Mucosa of stomach (tissue), 1 donor: Measurements from ENCODE around the gene HNRNPK.
A peak's percentile ranks its signal among the peaks of the same experiment; 100 is the strongest.

Experiments used
- H3K27me3 ChIP-seq: one replicate; pipeline ENCODE4 v1.7.0; 2013; ENCODE audit warnings: mild to moderate bottlenecking, low read length; ENCODE audit not compliant: control insufficient read depth, insufficient read depth
- H3K36me3 ChIP-seq: one replicate; pipeline ENCODE4 v1.7.0; 2013; ENCODE audit warnings: low read length; ENCODE audit not compliant: control insufficient read depth, insufficient read depth
- H3K4me1 ChIP-seq: one replicate; pipeline ENCODE4 v1.7.0; 2013; ENCODE audit warnings: mild to moderate bottlenecking, low read length; ENCODE audit not compliant: control insufficient read depth, insufficient read depth
- H3K4me3 ChIP-seq: one replicate; pipeline ENCODE4 v1.7.0; 2013; ENCODE audit warnings: low read length
- H3K9ac ChIP-seq: one replicate; pipeline ENCODE4 v1.7.0; 2013; ENCODE audit warnings: mild to moderate bottlenecking, low read length, moderate library complexity
- H3K9me3 ChIP-seq: one replicate; pipeline ENCODE4 v1.7.0; 2013; ENCODE audit warnings: mild to moderate bottlenecking, low read length, moderate library complexity; ENCODE audit not compliant: control insufficient read depth
- donor health status: Pancreatic carcinoma.

Gene HNRNPK

GRCh38 chr9:83972286-83972685 lies 7.7 kb downstream of the HNRNPK start:
- Histone ChIP-seq H3K36me3 (peaks cover 26% of the 10 kb centered on the region), H3K9me3 (no peaks in the 10 kb centered on the region), H3K9ac (no peak overlapping the region), H3K27me3 (no peaks in the 10 kb centered on the region), H3K4me3 (no peak overlapping the region), H3K4me1 (peaks cover 5% of the 10 kb centered on the region)

- no peaks in the 10 kb centered on the region for H3K27me3 ChIP-seq
- H3K4me1 ChIP-seq, result no peaks in the 10 kb centered on the region
- peaks cover 26% of the 10 kb centered on the region for H3K36me3 ChIP-seq
- no peaks in the 10 kb centered on the region for H3K9me3 ChIP-seq
- no peak overlapping the region for H3K4me3 ChIP-seq
- H3K9ac ChIP-seq, result no peak overlapping the region
Observed at GRCh38 chr9:83971485-83971884, 8.5 kb downstream of the HNRNPK start.

GRCh38 chr9:83969602-83970001 lies 10.4 kb downstream of the HNRNPK start:
- Histone ChIP-seq H3K27me3 (no peaks in the 10 kb centered on the region), H3K9ac (no peak overlapping the region), H3K36me3 (peaks cover 19% of the 10 kb centered on the region), H3K4me1 (no peaks in the 10 kb centered on the region), H3K4me3 (no peak overlapping the region), H3K9me3 (no peaks in the 10 kb centered on the region)

GRCh38 chr9:83967073-83967472 lies 12.9 kb downstream of the HNRNPK start:
- H3K36me3 ChIP-seq, result peaks cover 6% of the 10 kb centered on the region
- no peak overlapping the region for H3K4me3 ChIP-seq
- no peaks in the 10 kb centered on the region for H3K27me3 ChIP-seq
- H3K4me1 ChIP-seq, result peaks cover 4% of the 10 kb centered on the region
- no peaks in the 10 kb centered on the region for H3K9me3 ChIP-seq
- H3K9ac ChIP-seq, result no peak overlapping the region

- no peaks in the 10 kb centered on the region for H3K27me3 ChIP-seq
- H3K9ac ChIP-seq, result no peak overlapping the region
- peaks cover 5% of the 10 kb centered on the region for H3K36me3 ChIP-seq
- peaks cover 6% of the 10 kb centered on the region for H3K4me1 ChIP-seq
- no peaks in the 10 kb centered on the region for H3K9me3 ChIP-seq
- H3K4me3 ChIP-seq, result no peak overlapping the region
Observed at GRCh38 chr9:83966209-83966582, 13.8 kb downstream of the HNRNPK start.

GRCh38 chr9:83965350-83966208 lies 14.4 kb downstream of the HNRNPK start:
- H3K9me3 ChIP-seq, result no peaks in the 10 kb centered on the region
- no peak overlapping the region for H3K9ac ChIP-seq
- no peaks in the 10 kb centered on the region for H3K27me3 ChIP-seq
- no peaks in the 10 kb centered on the region for H3K36me3 ChIP-seq
- H3K4me1 ChIP-seq, result peaks cover 6% of the 10 kb centered on the region
- no peak overlapping the region for H3K4me3 ChIP-seq

- H3K9ac ChIP-seq, result no peak overlapping the region
- H3K9me3 ChIP-seq, result no peaks in the 10 kb centered on the region
Observed at GRCh38 chr9:83964973-83965349, 15.1 kb downstream of the HNRNPK start.

GRCh38 chr9:83962165-83962564 lies 17.9 kb downstream of the HNRNPK start:
- no peak overlapping the region for H3K9ac ChIP-seq
- H3K27me3 ChIP-seq, result no peaks in the 10 kb centered on the region
- H3K36me3 ChIP-seq, result no peaks in the 10 kb centered on the region
- H3K9me3 ChIP-seq, result no peaks in the 10 kb centered on the region
- no peak overlapping the region for H3K4me3 ChIP-seq
- H3K4me1 ChIP-seq, result peaks cover 6% of the 10 kb centered on the region

More at GRCh38 chr9:83964973-83965349, 15.1 kb downstream of the HNRNPK start:
- H3K4me1 ChIP-seq, result peaks cover 6% of the 10 kb centered on the region
- H3K4me3 ChIP-seq, result no peak overlapping the region
- H3K27me3 ChIP-seq, result no peaks in the 10 kb centered on the region
- H3K36me3 ChIP-seq, result no peaks in the 10 kb centered on the region

- H3K9me3 ChIP-seq, result no peaks in the 10 kb centered on the region
- H3K36me3 ChIP-seq, result no peaks in the 10 kb centered on the region
- H3K4me3 ChIP-seq, result no peak overlapping the region
- H3K27me3 ChIP-seq, result no peaks in the 10 kb centered on the region
- H3K9ac ChIP-seq, result no peak overlapping the region
- peaks cover 6% of the 10 kb centered on the region for H3K4me1 ChIP-seq
Observed at GRCh38 chr9:83960991-83961390, 19.0 kb downstream of the HNRNPK start.

GRCh38 chr9:83959061-83959460 lies 21.0 kb downstream of the HNRNPK start:
- H3K27me3 ChIP-seq, result no peaks in the 10 kb centered on the region
- peaks cover 6% of the 10 kb centered on the region for H3K4me1 ChIP-seq
- H3K36me3 ChIP-seq, result no peaks in the 10 kb centered on the region
- no peak overlapping the region for H3K4me3 ChIP-seq
- no peak overlapping the region for H3K9ac ChIP-seq
- no peaks in the 10 kb centered on the region for H3K9me3 ChIP-seq

GRCh38 chr9:83957248-83957513 lies 22.8 kb downstream of the HNRNPK start:
- H3K9ac ChIP-seq, result peak overlapping the region; percentile 85
- no peaks in the 10 kb centered on the region for H3K27me3 ChIP-seq
- H3K4me1 ChIP-seq, result peaks cover 3% of the 10 kb centered on the region
- peak overlapping the region; percentile 86 for H3K4me3 ChIP-seq
- no peaks in the 10 kb centered on the region for H3K36me3 ChIP-seq
- H3K9me3 ChIP-seq, result no peaks in the 10 kb centered on the region

GRCh38 chr9:83956436-83957247 lies 23.4 kb downstream of the HNRNPK start:
- Histone ChIP-seq H3K4me1 (no peaks in the 10 kb centered on the region), H3K27me3 (no peaks in the 10 kb centered on the region), H3K4me3 (peak overlapping the region; percentile 86), H3K36me3 (no peaks in the 10 kb centered on the region), H3K9ac (peak overlapping the region; percentile 85), H3K9me3 (no peaks in the 10 kb centered on the region)
